ENCODE results near the gene IL22RA1.

DNA sequence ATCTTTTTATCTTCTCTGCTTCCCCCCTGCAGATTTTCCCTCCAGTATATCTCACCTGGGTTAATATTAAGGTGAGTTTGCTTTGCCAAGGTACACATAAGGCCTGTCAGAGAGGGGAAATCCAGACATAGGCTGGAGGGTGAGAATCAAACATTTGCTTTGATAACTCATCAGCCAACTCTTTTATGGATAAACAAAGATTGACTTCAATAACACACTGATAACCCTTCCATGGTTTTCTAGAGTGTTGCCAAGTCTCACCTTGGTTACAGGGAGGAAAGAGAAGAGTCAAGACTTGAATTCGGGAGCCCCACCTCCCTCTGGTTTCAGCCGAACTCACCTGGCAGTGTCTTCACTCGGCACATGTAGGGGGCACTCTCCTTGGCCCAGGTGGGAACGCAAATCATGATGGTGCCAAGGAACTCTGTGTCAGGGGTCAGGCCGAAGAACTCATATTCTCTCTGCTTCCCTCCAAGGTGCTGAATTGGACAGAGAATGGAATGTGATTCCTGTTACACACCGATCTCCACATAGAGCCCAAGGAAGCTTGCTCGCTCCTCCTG is 15.1 kb downstream of the IL22RA1 start:
- TF ChIP-seq, protein P1, sequence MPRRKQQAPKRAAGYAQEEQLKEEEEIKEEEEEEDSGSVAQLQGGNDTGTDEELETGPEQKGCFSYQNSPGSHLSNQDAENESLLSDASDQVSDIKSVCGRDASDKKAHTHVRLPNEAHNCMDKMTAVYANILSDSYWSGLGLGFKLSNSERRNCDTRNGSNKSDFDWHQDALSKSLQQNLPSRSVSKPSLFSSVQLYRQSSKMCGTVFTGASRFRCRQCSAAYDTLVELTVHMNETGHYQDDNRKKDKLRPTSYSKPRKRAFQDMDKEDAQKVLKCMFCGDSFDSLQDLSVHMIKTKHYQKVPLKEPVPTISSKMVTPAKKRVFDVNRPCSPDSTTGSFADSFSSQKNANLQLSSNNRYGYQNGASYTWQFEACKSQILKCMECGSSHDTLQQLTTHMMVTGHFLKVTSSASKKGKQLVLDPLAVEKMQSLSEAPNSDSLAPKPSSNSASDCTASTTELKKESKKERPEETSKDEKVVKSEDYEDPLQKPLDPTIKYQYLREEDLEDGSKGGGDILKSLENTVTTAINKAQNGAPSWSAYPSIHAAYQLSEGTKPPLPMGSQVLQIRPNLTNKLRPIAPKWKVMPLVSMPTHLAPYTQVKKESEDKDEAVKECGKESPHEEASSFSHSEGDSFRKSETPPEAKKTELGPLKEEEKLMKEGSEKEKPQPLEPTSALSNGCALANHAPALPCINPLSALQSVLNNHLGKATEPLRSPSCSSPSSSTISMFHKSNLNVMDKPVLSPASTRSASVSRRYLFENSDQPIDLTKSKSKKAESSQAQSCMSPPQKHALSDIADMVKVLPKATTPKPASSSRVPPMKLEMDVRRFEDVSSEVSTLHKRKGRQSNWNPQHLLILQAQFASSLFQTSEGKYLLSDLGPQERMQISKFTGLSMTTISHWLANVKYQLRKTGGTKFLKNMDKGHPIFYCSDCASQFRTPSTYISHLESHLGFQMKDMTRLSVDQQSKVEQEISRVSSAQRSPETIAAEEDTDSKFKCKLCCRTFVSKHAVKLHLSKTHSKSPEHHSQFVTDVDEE (CRISPR knock-in tag; IDR thresholded peaks at IDR 0.05): no peak
- TF ChIP-seq ZC3H10 (CRISPR knock-in tag; IDR thresholded peaks at IDR 0.05) (no peak), TCF4 (CRISPR knock-in tag; IDR thresholded peaks at IDR 0.05; ENCODE audit: borderline replicate concordance) (no peak), ZNF8 (CRISPR knock-in tag; IDR thresholded peaks at IDR 0.05) (no peak), ARNTL (CRISPR knock-in tag; IDR thresholded peaks at IDR 0.05; ENCODE audit: borderline replicate concordance, low read depth) (no peak), TOX (CRISPR knock-in tag; IDR thresholded peaks at IDR 0.05; ENCODE audit: borderline replicate concordance) (no peak), ZFP30 (CRISPR knock-in tag; IDR thresholded peaks at IDR 0.05) (no peak)
- TF ChIP-seq, protein P2, sequence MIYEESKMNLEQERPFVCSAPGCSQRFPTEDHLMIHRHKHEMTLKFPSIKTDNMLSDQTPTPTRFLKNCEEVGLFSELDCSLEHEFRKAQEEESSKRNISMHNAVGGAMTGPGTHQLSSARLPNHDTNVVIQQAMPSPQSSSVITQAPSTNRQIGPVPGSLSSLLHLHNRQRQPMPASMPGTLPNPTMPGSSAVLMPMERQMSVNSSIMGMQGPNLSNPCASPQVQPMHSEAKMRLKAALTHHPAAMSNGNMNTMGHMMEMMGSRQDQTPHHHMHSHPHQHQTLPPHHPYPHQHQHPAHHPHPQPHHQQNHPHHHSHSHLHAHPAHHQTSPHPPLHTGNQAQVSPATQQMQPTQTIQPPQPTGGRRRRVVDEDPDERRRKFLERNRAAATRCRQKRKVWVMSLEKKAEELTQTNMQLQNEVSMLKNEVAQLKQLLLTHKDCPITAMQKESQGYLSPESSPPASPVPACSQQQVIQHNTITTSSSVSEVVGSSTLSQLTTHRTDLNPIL (CRISPR knock-in tag; IDR thresholded peaks at IDR 0.05; ENCODE audit: low read depth): no peak

Data from SK-N-SH treated with all-trans-retinoic acid at 6 μM for 48 hours (cell line).